Liver (tissue), 9 donors: ENCODE measurements around the gene TGM5. TPM values are rescaled to one million over a fixed set of nuclear protein-coding genes. Genes with fewer than 3 reads are reported as not detected.

Experiments
- DNase-seq: peaks from one replicate; pipeline ENCODE4 v3.0.0-alpha.2; 2017; ENCODE audit warnings: low spot score
- H3K27ac ChIP-seq, 2 donors: one replicate each; pipeline ENCODE4 v1.7.0; 2013; ENCODE audit warnings: inconsistent platforms in 2 of 2, low read length in 2 of 2, control low read depth in 1 of 2, low read depth in 1 of 2, mild to moderate bottlenecking in 1 of 2
- H3K27me3 ChIP-seq, 4 donors: one replicate each; pipeline versions ENCODE4 v1.6.1 to v1.7.0; 2013; ENCODE audit warnings: low read length in 3 of 4, inconsistent platforms in 1 of 4, mild to moderate bottlenecking in 1 of 4, moderate library complexity in 1 of 4; ENCODE audit not compliant: control insufficient read depth in 4 of 4, insufficient read depth in 4 of 4
- H3K36me3 ChIP-seq, 4 donors: one replicate each; pipeline versions ENCODE4 v1.6.1 to v1.7.0; 2013; ENCODE audit warnings: low read length in 3 of 4, mild to moderate bottlenecking in 3 of 4, low read depth in 1 of 4, moderate library complexity in 1 of 4; ENCODE audit not compliant: control insufficient read depth in 4 of 4, insufficient read depth in 3 of 4
- H3K4me1 ChIP-seq, 4 donors: one replicate each; pipeline versions ENCODE4 v1.6.1 to v1.7.0; 2013; ENCODE audit warnings: low read length in 3 of 4, mild to moderate bottlenecking in 3 of 4, moderate library complexity in 1 of 4; ENCODE audit not compliant: control insufficient read depth in 4 of 4, insufficient read depth in 4 of 4
- H3K4me3 ChIP-seq, 3 donors: one replicate each; pipeline versions ENCODE4 v1.6.1 to v1.7.0; 2013; ENCODE audit warnings: low read length in 3 of 3, control low read depth in 1 of 3, low read depth in 1 of 3, mild to moderate bottlenecking in 1 of 3
- H3K9ac ChIP-seq, 2 donors: one replicate each; pipeline ENCODE4 v1.7.0; 2013; ENCODE audit warnings: low read length in 2 of 2, mild to moderate bottlenecking in 2 of 2, moderate library complexity in 2 of 2, control low read depth in 1 of 2, low read depth in 1 of 2
- H3K9me3 ChIP-seq, 4 donors: one replicate each; pipeline versions ENCODE4 v1.6.1 to v1.7.0; 2013; ENCODE audit warnings: low read length in 3 of 4; ENCODE audit not compliant: control insufficient read depth in 4 of 4
- CTCF ChIP-seq: fragments of 150-350 bp; IDR thresholded peaks from 2 replicates; pipeline ENCODE4 v1.5.1; 2017; ENCODE audit warnings: improper control_type of control experiment, low read depth, low read length; ENCODE audit not compliant: missing input control
- EGR1 ChIP-seq, 2 donors: IDR thresholded peaks; 2 replicates each; pipeline ENCODE4 v1.6.1; 2016 to 2018; ENCODE audit warnings: antibody characterized with exemption in 2 of 2, low read depth in 2 of 2
- FOXA1 ChIP-seq: IDR thresholded peaks from 2 replicates; pipeline ENCODE4 v1.6.1; 2016; ENCODE audit warnings: antibody characterized with exemption
- FOXA2 ChIP-seq: IDR thresholded peaks from 2 replicates; pipeline ENCODE4 v1.6.1; 2016; ENCODE audit warnings: antibody characterized with exemption
- GABPA ChIP-seq, 2 donors: IDR thresholded peaks in 1 of 2; conservative IDR thresholded peaks in 1 of 2; 2 replicates each; pipeline ENCODE4 v1.6.1; 2016; ENCODE audit warnings: antibody characterized with exemption in 2 of 2, mild to moderate bottlenecking in 1 of 2, moderate library complexity in 1 of 2
- HNF4A ChIP-seq, 2 donors: conservative IDR thresholded peaks; 2 replicates each; pipeline ENCODE4 v1.6.1; 2016; ENCODE audit warnings: antibody characterized with exemption in 2 of 2, mild to moderate bottlenecking in 2 of 2
- HNF4G ChIP-seq: IDR thresholded peaks from 2 replicates; pipeline ENCODE4 v1.6.1; 2016; ENCODE audit warnings: antibody characterized with exemption
- JUND ChIP-seq, 2 donors: IDR thresholded peaks; 2 replicates each; pipeline ENCODE4 v1.6.1; 2016; ENCODE audit warnings: antibody characterized with exemption in 2 of 2
- NR2F2 ChIP-seq: IDR thresholded peaks from 2 replicates; pipeline ENCODE4 v1.6.1; 2016; ENCODE audit warnings: antibody characterized with exemption
- RAD21 ChIP-seq, 2 donors: IDR thresholded peaks; 2 replicates each; pipeline ENCODE4 v1.6.1; 2016; ENCODE audit warnings: antibody characterized with exemption in 2 of 2, mild to moderate bottlenecking in 2 of 2
- RXRA ChIP-seq, 2 donors: IDR thresholded peaks; 2 replicates each; pipeline ENCODE4 v1.6.1; 2017 to 2018; ENCODE audit warnings: antibody characterized with exemption in 2 of 2, mild to moderate bottlenecking in 1 of 2
- SP1 ChIP-seq: IDR thresholded peaks from 2 replicates; pipeline ENCODE4 v1.6.1; 2018; ENCODE audit warnings: antibody characterized with exemption, mild to moderate bottlenecking
- TAF1 ChIP-seq: conservative IDR thresholded peaks from 2 replicates; pipeline ENCODE4 v1.6.1; 2016; ENCODE audit warnings: antibody characterized with exemption, mild to moderate bottlenecking
- YY1 ChIP-seq: IDR thresholded peaks from 2 replicates; pipeline ENCODE4 v1.6.1; 2016; ENCODE audit warnings: antibody characterized with exemption, mild to moderate bottlenecking
- WGBS: extraction: QIAGEN DNeasy Blood & Tissue Kit; methylation state at CpG from one replicate; pipeline ENCODE4 v1.1.7; 2013; 5-methylcytosine and 5-hydroxymethylcytosine counted together
- polyA plus RNA-seq, 2 donors: library from polyadenylated mRNA; stranded (reverse) in 1 of 2; unstranded in 1 of 2; fragments of 200-250 nt in 1 of 2; fragments of >200 nt in 1 of 2; fragmentation: Nextera tagmentation in 1 of 2; extraction: Ambion mirVana in 1 of 2; gene quantifications; one replicate each; pipeline versions ENCODE4 v1.2.1 to v1.2.3, GENCODE V29; 2013 to 2015
- total RNA-seq, 2 donors: library from RNA; depleted of rRNA; stranded (reverse); fragments of >200 nt; gene quantifications; one replicate each; pipeline ENCODE4 v1.2.3, GENCODE V29; 2014
- TF ChIP-seq, protein P1 (sequence below): IDR thresholded peaks from 2 replicates; pipeline ENCODE4 v1.6.1; 2016; ENCODE audit warnings: antibody characterized with exemption
- TF ChIP-seq, protein P2 (sequence below): IDR thresholded peaks from 2 replicates; pipeline ENCODE4 v1.6.1; 2016; ENCODE audit warnings: antibody characterized with exemption
- TF ChIP-seq, protein P3 (sequence below): IDR thresholded peaks from 2 replicates; pipeline ENCODE4 v1.6.1; 2016; ENCODE audit warnings: antibody characterized with exemption, mild to moderate bottlenecking
- TF ChIP-seq, protein P4 (sequence below): IDR thresholded peaks from 2 replicates; pipeline ENCODE4 v1.6.1; 2016; ENCODE audit warnings: antibody characterized with exemption
- donor health status: healthy.
- donor health status: healthy.
- donor health status: healthy.
- donor health status: healthy.
- donor health status: healthy.

The TGM5 gene
- total and polyA plus RNA-seq, 4 donors: not detected

DNA sequence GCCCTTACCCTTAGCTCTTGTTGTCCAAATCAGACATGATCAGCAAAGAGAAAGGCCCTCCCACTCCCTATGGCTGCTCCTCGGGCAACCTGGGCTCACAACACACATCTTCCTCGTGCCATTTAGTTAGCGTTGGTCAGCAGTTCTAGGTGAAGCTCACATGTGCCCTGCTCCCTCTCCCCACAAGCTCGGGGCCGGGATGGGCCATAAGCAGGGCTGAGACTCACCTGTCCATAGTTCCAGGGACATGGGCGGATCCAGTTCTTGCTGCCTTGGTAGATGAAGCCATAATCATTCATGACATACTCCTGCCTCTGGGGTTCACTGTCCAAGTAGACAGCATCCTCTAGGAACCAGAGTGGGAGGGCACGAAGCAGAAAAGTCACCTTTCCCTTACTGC lies 10.4 kb downstream of the TGM5 start:
- 77% methylated on average over 7 of the region's 7 CpGs for WGBS
- TF ChIP-seq RAD21 (IDR thresholded peaks at IDR 0.05): no peak
- H3K27ac ChIP-seq: no peak overlapping the region

GRCh38 chr15:43255376-43255775 lies 11.4 kb downstream of the TGM5 start:
- Histone ChIP-seq H3K9ac (no peak overlapping the region), H3K27ac (no peak overlapping the region), H3K36me3 (no peaks in the 10 kb centered on the region), H3K4me1 (no peaks in the 10 kb centered on the region), H3K27me3 (no peaks in the 10 kb centered on the region), H3K9me3 (no peaks in the 10 kb centered on the region), H3K4me3 (no peak overlapping the region)
- no peak for DNase-seq
- TF ChIP-seq YY1 (no peak), RXRA (IDR thresholded peaks at IDR 0.05) (no peak), GABPA (IDR thresholded peaks at IDR 0.05 in 1 of 2, conservative IDR thresholded peaks at IDR 0.05 in 1 of 2) (no peak), JUND (IDR thresholded peaks at IDR 0.05) (no peak), CTCF (no peak), NR2F2 (no peak), EGR1 (IDR thresholded peaks at IDR 0.05; ENCODE audit: low read depth in 2 of 2) (no peak), FOXA1 (no peak), HNF4A (conservative IDR thresholded peaks at IDR 0.05) (no peak), SP1 (no peak), RAD21 (IDR thresholded peaks at IDR 0.05) (no peak), HNF4G (no peak), FOXA2 (no peak), TAF1 (no peak)
- TF ChIP-seq, protein P1, sequence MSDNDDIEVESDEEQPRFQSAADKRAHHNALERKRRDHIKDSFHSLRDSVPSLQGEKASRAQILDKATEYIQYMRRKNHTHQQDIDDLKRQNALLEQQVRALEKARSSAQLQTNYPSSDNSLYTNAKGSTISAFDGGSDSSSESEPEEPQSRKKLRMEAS: no peak
- TF ChIP-seq, protein P2, sequence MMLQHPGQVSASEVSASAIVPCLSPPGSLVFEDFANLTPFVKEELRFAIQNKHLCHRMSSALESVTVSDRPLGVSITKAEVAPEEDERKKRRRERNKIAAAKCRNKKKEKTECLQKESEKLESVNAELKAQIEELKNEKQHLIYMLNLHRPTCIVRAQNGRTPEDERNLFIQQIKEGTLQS: no peak
- TF ChIP-seq, protein P3, sequence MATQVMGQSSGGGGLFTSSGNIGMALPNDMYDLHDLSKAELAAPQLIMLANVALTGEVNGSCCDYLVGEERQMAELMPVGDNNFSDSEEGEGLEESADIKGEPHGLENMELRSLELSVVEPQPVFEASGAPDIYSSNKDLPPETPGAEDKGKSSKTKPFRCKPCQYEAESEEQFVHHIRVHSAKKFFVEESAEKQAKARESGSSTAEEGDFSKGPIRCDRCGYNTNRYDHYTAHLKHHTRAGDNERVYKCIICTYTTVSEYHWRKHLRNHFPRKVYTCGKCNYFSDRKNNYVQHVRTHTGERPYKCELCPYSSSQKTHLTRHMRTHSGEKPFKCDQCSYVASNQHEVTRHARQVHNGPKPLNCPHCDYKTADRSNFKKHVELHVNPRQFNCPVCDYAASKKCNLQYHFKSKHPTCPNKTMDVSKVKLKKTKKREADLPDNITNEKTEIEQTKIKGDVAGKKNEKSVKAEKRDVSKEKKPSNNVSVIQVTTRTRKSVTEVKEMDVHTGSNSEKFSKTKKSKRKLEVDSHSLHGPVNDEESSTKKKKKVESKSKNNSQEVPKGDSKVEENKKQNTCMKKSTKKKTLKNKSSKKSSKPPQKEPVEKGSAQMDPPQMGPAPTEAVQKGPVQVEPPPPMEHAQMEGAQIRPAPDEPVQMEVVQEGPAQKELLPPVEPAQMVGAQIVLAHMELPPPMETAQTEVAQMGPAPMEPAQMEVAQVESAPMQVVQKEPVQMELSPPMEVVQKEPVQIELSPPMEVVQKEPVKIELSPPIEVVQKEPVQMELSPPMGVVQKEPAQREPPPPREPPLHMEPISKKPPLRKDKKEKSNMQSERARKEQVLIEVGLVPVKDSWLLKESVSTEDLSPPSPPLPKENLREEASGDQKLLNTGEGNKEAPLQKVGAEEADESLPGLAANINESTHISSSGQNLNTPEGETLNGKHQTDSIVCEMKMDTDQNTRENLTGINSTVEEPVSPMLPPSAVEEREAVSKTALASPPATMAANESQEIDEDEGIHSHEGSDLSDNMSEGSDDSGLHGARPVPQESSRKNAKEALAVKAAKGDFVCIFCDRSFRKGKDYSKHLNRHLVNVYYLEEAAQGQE: no peak
- TF ChIP-seq, protein P4, sequence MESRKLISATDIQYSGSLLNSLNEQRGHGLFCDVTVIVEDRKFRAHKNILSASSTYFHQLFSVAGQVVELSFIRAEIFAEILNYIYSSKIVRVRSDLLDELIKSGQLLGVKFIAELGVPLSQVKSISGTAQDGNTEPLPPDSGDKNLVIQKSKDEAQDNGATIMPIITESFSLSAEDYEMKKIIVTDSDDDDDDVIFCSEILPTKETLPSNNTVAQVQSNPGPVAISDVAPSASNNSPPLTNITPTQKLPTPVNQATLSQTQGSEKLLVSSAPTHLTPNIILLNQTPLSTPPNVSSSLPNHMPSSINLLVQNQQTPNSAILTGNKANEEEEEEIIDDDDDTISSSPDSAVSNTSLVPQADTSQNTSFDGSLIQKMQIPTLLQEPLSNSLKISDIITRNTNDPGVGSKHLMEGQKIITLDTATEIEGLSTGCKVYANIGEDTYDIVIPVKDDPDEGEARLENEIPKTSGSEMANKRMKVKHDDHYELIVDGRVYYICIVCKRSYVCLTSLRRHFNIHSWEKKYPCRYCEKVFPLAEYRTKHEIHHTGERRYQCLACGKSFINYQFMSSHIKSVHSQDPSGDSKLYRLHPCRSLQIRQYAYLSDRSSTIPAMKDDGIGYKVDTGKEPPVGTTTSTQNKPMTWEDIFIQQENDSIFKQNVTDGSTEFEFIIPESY: no peak
- WGBS: 73% methylated on average over 2 of the region's 2 CpGs

More for the DNA sequence above, 10.4 kb downstream of the TGM5 start:
- DNase-seq: no peak
- H3K9ac ChIP-seq: no peak overlapping the region
- H3K4me3 ChIP-seq: no peak overlapping the region
- no peaks in the 10 kb centered on the region for H3K36me3 ChIP-seq
- no peaks in the 10 kb centered on the region for H3K4me1 ChIP-seq
- no peaks in the 10 kb centered on the region for H3K27me3 ChIP-seq
- no peaks in the 10 kb centered on the region for H3K9me3 ChIP-seq
